Fibroblast of lung (primary cell): ENCODE measurements around the gene GTPBP1. TPM values are rescaled to one million over a fixed set of nuclear protein-coding genes. Genes with fewer than 3 reads are reported as not detected.

Source experiments
- DNase-seq, 2 donors: peaks; one replicate each; pipeline versions ENCODE4 v3.0.0 to v3.0.0-alpha.2; 2010; ENCODE audit warnings: low read depth in 2 of 2
- H2AFZ ChIP-seq: 2 replicates; pipeline ENCODE4 v1.5.1; 2012; ENCODE audit warnings: low read length, control low read depth, inconsistent platforms
- H3K27ac ChIP-seq: 2 replicates; pipeline ENCODE4 v1.5.1; 2011; ENCODE audit warnings: low read length, control low read depth; ENCODE audit not compliant: insufficient read depth
- H3K27me3 ChIP-seq: 2 replicates; pipeline ENCODE4 v1.5.1; 2011; ENCODE audit warnings: mild to moderate bottlenecking, low read length; ENCODE audit not compliant: control insufficient read depth, insufficient read depth
- H3K36me3 ChIP-seq: 2 replicates; pipeline ENCODE4 v1.5.1; 2011; ENCODE audit warnings: low read length; ENCODE audit not compliant: control insufficient read depth, insufficient read depth
- H3K4me1 ChIP-seq: 2 replicates; pipeline ENCODE4 v1.5.1; 2011; ENCODE audit warnings: low read length; ENCODE audit not compliant: control insufficient read depth, insufficient read depth; ENCODE audit errors: extremely low read depth
- H3K4me2 ChIP-seq: 2 replicates; pipeline ENCODE4 v1.5.1; 2011; ENCODE audit warnings: low read length, control low read depth; ENCODE audit not compliant: insufficient read depth; ENCODE audit errors: extremely low read depth
- H3K4me3 ChIP-seq, 4 experiments: fragments of 200-600 bp in 1 of 4; sonication (generic) in 1 of 4; replicated peaks in 1 of 4; 2 replicates each; pipeline ENCODE4 v1.5.1; 2011 to 2016; ENCODE audit warnings: low read length in 4 of 4, low read depth in 3 of 4, mild to moderate bottlenecking in 3 of 4, control low read depth in 2 of 4, inconsistent platforms in 1 of 4, mixed read lengths in 1 of 4; ENCODE audit not compliant: insufficient read depth in 1 of 4; ENCODE audit errors: control extremely low read depth in 1 of 4
- H3K79me2 ChIP-seq: 2 replicates; pipeline ENCODE4 v1.5.1; 2012; ENCODE audit warnings: mild to moderate bottlenecking, low read length, inconsistent platforms; ENCODE audit not compliant: control insufficient read depth, insufficient read depth
- H3K9ac ChIP-seq: 2 replicates; pipeline ENCODE4 v1.5.1; 2011; ENCODE audit warnings: mild to moderate bottlenecking, low read length, control low read depth; ENCODE audit not compliant: insufficient read depth
- H3K9me3 ChIP-seq: 2 replicates; pipeline ENCODE4 v1.5.1; 2012; ENCODE audit warnings: low read depth, low read length; ENCODE audit not compliant: control insufficient read depth, insufficient read depth
- H4K20me1 ChIP-seq: 2 replicates; pipeline ENCODE4 v1.5.1; 2011; ENCODE audit warnings: low read length; ENCODE audit not compliant: control insufficient read depth, insufficient read depth; ENCODE audit errors: extremely low read depth
- EZH2 ChIP-seq: IDR thresholded peaks from 2 replicates; pipeline ENCODE4 v1.5.1; 2012; ENCODE audit warnings: low read length, control low read depth, mild to moderate bottlenecking; ENCODE audit errors: missing control alignments
- polyA plus RNA-seq, 2 donors: library from polyadenylated mRNA; depleted of rRNA in 1 of 2; stranded (reverse) in 1 of 2; unstranded in 1 of 2; fragments of >200 nt; gene quantifications; 2 replicates each; pipeline ENCODE4 v1.2.1, GENCODE V29; 2011 to 2012; ENCODE audit warnings: missing spikeins in 1 of 2
- total RNA-seq: library from RNA; depleted of rRNA; stranded (reverse); fragments of >200 nt; gene quantifications from 2 replicates; pipeline ENCODE4 v1.2.1, GENCODE V29; 2014
- TF ChIP-seq, protein P1 (sequence below), 2 donors: IDR thresholded peaks in 1 of 2; conservative IDR thresholded peaks in 1 of 2; 1 replicate in 1 of 2; 2 replicates in 1 of 2; pipeline ENCODE4 v1.5.1; 2011 to 2012; ENCODE audit warnings: low read length in 2 of 2, control low read depth in 1 of 2, inconsistent platforms in 1 of 2, low read depth in 1 of 2, mild to moderate bottlenecking in 1 of 2

The GTPBP1 gene
- total and polyA plus RNA-seq, 2 donors (not counting 1 experiment from before 2014, with no cell fraction given), result 20.6 to 23.1 TPM

DNA sequence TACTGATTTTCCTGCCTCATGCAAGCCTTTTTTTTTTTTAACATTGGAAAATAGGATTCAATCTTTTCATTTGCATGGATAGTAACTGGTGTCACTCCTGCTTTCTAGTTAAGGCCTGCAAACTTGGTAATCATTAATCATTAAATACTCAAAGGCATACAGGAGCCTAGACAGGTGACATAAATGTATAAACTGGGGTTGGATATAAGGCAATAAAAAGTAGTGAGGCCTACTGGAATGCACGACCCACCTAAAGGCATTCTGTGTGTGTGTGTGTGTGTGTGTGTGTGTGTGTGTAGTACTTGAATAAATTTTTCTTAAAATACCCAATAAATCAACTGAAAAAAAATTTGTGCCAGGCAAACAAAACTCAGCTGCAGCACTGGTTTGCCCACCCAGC lies 16.1 kb upstream of the GTPBP1 start:
- Histone ChIP-seq H3K4me1 (no peaks in the 10 kb centered on the region), H3K9ac (no peak overlapping the region), H3K4me3 (no peak overlapping the region), H3K79me2 (peaks cover 17% of the 10 kb centered on the region), H3K4me2 (no peak overlapping the region), H4K20me1 (no peaks in the 10 kb centered on the region), H3K9me3 (no peaks in the 10 kb centered on the region), H2AFZ (no peak overlapping the region), H3K36me3 (peaks cover 26% of the 10 kb centered on the region), H3K27me3 (no peaks in the 10 kb centered on the region), H3K27ac (no peak overlapping the region)
- TF ChIP-seq EZH2, result no peak
- TF ChIP-seq, protein P1, sequence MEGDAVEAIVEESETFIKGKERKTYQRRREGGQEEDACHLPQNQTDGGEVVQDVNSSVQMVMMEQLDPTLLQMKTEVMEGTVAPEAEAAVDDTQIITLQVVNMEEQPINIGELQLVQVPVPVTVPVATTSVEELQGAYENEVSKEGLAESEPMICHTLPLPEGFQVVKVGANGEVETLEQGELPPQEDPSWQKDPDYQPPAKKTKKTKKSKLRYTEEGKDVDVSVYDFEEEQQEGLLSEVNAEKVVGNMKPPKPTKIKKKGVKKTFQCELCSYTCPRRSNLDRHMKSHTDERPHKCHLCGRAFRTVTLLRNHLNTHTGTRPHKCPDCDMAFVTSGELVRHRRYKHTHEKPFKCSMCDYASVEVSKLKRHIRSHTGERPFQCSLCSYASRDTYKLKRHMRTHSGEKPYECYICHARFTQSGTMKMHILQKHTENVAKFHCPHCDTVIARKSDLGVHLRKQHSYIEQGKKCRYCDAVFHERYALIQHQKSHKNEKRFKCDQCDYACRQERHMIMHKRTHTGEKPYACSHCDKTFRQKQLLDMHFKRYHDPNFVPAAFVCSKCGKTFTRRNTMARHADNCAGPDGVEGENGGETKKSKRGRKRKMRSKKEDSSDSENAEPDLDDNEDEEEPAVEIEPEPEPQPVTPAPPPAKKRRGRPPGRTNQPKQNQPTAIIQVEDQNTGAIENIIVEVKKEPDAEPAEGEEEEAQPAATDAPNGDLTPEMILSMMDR (conservative IDR thresholded peaks at IDR 0.05 in 1 of 2, IDR thresholded peaks at IDR 0.05 in 1 of 2; ENCODE audit: low read depth in 1 of 2, low read length in 2 of 2), result no peak
- no peak for DNase-seq

DNA sequence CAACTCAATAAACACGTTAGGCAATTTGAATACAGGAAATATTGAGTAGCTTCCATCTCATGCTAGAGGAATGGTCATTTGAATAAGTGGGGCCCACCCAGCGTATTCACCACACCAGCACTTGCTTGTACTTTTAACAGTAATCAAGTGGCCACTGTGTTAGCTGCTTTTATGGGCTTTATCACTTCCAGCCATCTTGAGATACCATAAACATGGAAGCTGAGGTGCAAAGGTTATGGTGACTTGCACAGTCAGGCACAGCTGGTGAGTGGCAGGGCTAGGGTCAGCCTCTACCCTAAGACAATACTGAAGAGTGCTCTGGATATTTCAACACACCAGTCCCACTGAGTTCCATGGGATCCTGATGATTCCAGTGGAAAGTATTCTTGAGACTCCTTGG lies 11.7 kb upstream of the GTPBP1 start:
- H3K9me3 ChIP-seq, result no peaks in the 10 kb centered on the region
- peaks cover 17% of the 10 kb centered on the region for H3K4me1 ChIP-seq
- H3K4me3 ChIP-seq, result no peak overlapping the region
- no peak for TF ChIP-seq EZH2
- TF ChIP-seq, protein P1 (conservative IDR thresholded peaks at IDR 0.05 in 1 of 2, IDR thresholded peaks at IDR 0.05 in 1 of 2; ENCODE audit: low read depth in 1 of 2, low read length in 2 of 2), result no peak
- H3K27me3 ChIP-seq, result no peaks in the 10 kb centered on the region
- H3K4me2 ChIP-seq, result no peak overlapping the region
- no peaks in the 10 kb centered on the region for H4K20me1 ChIP-seq
- no peak for DNase-seq
- H3K36me3 ChIP-seq, result peaks cover 5% of the 10 kb centered on the region
- no peak overlapping the region for H3K27ac ChIP-seq
- H3K79me2 ChIP-seq, result peaks cover 51% of the 10 kb centered on the region
- no peak overlapping the region for H3K9ac ChIP-seq
- no peak overlapping the region for H2AFZ ChIP-seq

DNA sequence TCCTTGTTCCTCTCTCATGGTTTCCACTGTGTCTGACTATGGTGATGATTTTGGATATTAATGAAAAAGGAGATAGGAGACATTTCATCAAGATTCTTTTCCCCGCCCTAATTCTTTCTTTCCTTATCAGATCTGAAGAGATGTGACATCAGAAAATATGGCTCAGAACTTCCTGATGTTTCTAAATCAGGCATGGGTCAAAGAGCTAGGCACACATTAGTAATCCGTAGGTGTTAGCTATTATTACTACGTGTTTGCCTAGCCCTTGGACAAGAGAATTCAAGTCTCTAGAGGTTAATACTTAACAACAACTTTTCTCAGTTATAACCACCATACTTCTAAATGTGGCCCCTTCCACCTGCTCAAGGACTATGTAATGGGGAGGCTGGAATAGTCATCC lies 10.8 kb upstream of the GTPBP1 start:
- H3K27ac ChIP-seq, result no peak overlapping the region
- no peak for DNase-seq
- no peak overlapping the region for H3K4me2 ChIP-seq
- peaks cover 17% of the 10 kb centered on the region for H3K4me1 ChIP-seq
- H3K9me3 ChIP-seq, result no peaks in the 10 kb centered on the region
- no peak overlapping the region for H3K9ac ChIP-seq
- peaks cover 5% of the 10 kb centered on the region for H3K36me3 ChIP-seq
- H3K27me3 ChIP-seq, result no peaks in the 10 kb centered on the region
- no peak for TF ChIP-seq EZH2
- TF ChIP-seq, protein P1 (conservative IDR thresholded peaks at IDR 0.05 in 1 of 2, IDR thresholded peaks at IDR 0.05 in 1 of 2; ENCODE audit: low read depth in 1 of 2, low read length in 2 of 2), result no peak
- no peak overlapping the region for H3K4me3 ChIP-seq
- peaks cover 60% of the 10 kb centered on the region for H3K79me2 ChIP-seq
- no peak overlapping the region for H2AFZ ChIP-seq
- H4K20me1 ChIP-seq, result no peaks in the 10 kb centered on the region
